HG02884 (cell line): ENCODE data around the gene CD248.

Experiments used
- ATAC-seq: cut with Tn5 transposase; IDR thresholded peaks from one replicate; pipeline ENCODE4 v1.9.1; 2021; ENCODE audit warnings: mild to moderate bottlenecking, moderate library complexity; ENCODE audit not compliant: unreplicated experiment

Gene CD248

GRCh38 chr11:66341502-66342126, 24.8 kb upstream of the CD248 start:
- ATAC-seq = no peak

GRCh38 chr11:66340596-66341501, 24.0 kb upstream of the CD248 start:
- ATAC-seq = no peak

DNA sequence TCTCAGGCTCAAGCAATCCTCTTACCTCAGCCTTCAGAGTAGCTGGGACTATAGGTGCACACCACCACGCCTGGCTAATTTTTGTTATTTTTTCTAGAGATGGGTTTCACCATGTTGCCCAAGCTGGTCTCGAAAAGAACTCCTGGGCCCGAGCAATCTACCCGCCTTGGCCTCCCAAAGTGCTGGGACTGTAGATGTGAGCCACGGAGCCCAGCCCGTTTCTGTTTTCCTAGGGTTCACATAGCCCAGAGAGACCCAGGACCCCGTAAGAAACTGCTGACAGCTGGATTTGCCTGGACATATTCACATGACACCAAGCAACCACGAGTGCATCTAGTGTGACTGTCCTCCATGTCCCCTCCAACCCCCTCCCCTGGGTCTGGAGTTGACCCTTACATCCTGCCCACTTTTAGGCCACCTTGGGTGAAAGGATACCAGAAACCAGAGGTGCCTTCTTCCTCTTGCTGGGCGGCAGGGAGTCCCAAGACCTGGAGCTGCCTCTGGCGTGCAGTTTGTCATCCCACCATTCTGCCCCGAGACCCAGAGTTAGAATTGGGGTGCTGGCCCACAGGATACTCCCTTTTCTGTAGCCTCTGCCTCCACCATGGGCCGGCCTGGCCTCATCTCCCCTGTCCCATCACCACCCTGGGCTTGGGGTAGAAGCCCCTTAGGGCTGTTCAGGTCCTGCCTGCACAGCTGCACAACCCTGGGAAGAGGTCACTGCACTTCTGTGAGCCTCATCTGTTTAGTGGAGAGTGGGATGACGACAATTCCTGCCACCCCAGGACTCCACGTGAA, 23.0 kb upstream of the CD248 start:
- ATAC-seq = no peak

- ATAC-seq = no peak
Measured at GRCh38 chr11:66339162-66339675, 22.4 kb upstream of the CD248 start.

- ATAC-seq = no peak
Measured at GRCh38 chr11:66338276-66339161, 21.7 kb upstream of the CD248 start.

DNA sequence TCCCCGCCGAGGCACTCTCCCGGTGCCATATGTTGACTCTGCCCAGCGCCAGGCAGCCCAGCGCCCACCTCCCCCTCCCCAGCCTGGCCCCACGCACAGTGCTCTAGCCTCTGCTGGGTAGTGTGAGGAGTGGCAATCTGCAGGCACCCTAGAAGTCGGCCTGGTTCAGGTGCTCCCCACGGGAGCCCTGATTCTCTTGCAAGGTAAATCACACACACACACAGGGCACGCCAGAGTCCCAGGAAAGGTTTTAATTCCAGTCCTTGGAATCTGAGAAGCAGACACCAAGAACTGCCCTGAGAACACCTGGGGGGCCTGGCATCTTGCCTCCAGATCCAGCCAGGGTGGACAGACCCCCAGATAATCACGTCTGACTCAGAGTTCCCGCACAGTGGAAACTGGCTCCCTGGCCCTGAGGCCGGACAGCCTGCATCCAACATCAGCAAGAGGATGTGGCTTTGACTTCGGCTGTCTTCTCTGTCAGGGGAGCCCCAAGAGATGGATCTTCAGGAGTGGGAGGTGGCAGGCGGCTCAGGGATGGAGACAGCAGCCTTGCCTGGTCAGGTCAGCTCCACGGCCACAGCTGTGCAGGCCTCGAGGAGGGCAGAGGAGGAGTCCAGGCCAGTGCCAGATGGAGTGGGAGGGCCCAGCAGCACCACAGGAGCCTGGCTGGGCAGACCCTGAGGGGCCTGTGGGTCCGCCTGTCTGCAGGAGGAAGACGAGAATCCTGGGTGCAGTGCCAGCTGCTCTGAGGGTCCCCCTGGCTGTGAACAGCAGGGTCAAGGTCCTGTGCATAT, 20.5 kb upstream of the CD248 start:
- no peak for ATAC-seq

DNA sequence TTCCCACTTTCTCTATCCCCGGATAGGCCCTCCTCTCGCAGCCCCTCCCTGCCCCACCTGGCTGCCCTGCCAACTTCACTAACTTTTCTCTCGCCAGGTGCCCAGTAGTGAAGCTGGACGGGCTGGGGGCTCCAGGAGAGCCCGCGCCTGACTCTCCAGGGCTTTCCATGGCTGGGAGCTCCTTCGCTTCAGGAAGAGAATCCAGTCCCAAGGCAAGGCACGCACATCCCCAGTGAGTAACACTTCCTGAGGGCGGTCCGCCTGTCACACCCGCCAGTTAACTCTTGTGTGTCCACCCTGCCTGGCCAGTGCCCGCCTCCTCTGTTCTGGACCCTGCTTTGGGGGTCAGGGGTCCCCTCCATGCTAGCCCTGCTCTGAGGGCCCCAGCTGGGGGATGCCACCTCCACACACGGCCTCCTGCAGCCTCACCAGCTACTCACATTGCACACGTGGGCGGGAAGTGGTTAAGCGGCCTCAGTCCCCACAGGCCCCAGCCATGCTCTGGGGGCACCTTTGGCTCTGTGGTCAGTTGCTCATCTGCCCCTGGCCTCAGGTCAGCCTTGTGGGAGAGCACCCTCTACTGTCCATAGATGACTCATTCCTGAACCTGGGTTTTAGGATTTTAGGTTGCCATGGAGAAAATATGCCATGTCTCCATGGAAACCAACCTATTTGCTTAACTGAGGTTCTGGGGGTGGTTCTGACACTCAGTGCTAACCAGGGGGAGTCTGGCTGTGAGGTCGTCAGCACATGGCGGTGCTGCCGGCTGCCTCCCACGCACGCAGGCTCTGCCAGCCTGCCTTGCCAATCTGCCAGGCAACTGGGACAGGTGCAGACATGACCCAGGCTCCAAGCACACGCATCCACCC, 19.6 kb upstream of the CD248 start, which contains the start of gene RIN1:
TSS of gene RIN1 (minus strand) at position 201 of the 869 bp plus-strand sequence. CDS start at position 169, 32 bp downstream.
- ATAC-seq = no peak

DNA sequence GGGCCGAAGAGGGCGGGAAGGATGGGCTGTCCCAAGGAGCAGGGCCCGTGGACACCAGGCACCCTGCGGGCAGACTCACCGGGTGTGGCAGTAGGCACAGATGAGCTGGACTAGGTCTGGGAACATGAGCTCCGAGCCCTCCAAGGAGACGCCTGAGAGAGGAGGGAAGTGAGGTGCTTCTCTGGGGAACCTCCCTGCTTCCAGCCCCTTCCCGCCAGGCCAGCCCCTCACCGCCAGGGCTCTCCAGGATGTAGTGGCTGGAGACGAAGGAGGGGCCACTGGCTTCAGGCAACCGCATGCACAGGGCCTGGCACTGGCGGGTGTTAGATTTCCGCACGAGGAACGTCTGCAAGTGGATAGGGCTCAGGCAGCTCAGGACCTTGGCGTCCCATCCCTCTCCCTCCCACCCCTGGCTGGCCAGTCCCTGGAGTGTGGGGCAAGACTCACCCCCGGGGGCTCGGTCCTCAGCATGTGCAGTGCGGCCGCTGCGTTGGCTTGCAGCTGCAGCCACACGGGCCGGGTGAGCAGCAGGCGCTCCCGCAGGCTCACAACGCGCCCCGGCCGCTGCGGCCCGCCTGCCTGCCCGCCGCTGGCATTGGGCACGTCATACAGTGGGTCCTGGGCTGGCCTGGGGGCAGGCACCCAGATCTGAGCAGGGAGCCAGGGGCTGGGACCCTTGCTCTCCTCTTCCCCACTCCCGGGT, 18.8 kb upstream of the CD248 start:
- ATAC-seq = no peak

GRCh38 chr11:66334605-66335442, 18.0 kb upstream of the CD248 start:
- ATAC-seq = no peak

DNA sequence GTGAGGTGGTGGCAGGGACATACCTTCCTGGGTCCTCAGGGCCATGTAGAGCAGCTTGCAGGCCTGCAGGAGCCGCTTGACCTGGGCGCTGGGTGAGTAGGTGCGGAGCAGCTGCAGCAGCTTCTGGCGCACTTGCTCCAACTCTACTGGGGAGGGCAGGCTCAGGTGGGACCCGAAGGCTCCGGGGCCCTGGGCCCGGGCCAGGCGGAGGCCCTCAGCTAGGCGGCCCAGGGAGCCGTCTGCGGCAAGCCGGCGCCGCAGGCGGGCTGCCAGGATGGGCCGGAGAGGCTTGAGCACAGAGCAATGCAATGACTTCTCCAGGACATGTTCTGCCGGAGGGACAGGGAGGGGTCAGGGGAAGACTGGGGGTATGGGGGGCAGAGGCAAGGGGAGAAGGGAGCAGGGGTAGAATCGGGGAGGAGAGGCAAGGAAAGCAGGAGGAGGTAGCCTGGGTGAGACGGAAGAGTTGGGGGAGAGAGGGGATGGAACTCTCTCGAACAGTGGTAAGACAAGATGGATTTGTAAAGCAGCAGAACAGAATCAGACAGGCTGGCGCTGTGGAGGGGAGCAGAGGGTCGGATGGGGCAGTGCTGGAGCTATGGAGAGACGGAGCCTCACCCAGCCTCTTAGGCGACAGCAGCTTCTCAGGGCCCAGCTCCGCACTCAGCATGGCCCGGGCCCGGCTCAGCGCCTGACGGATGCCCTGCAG, 17.2 kb upstream of the CD248 start:
- ATAC-seq = no peak

- ATAC-seq = no peak
Measured at GRCh38 chr11:66333220-66333877, 16.5 kb upstream of the CD248 start.

DNA sequence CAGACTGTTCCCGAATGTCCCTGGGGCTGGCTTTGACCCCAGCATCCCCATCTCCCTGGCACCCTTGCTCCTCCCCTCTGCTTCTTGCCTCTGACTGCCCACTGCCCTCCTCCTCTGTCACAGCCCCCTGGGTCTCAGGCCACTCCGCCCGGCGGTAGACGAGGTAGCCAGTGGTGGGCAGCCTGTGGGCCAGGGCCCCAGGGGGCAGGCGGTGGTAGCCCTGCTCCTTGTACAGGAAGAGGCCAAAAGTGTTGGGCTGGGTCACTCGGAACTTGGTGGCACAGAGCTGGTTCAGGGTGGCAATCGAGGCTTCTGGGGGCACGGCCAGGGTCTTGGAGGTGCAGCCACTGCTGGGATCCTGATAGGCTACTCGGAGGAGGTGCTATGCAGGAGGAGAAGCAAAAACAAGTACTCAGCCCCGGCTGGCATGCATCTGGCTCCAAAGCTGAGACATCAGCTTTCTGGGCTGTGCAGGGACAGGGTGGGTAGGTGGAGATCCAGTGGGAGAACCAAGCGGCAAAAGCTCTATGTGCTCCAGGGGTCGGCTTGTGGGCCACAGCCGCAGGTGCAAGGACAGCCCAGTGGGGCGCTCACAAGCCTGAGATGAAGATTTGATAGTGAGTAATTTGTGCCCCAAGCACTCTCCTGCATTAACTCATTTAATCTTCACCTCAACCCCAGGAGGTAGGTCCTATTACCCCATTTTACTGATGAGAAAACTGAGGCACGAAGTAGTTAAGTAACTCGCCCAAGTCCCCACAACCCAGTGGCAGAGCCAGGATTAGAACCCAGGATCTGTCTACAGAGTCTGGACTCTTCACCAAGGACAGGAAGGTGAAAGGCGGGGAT, 15.8 kb upstream of the CD248 start:
- ATAC-seq = no peak

DNA sequence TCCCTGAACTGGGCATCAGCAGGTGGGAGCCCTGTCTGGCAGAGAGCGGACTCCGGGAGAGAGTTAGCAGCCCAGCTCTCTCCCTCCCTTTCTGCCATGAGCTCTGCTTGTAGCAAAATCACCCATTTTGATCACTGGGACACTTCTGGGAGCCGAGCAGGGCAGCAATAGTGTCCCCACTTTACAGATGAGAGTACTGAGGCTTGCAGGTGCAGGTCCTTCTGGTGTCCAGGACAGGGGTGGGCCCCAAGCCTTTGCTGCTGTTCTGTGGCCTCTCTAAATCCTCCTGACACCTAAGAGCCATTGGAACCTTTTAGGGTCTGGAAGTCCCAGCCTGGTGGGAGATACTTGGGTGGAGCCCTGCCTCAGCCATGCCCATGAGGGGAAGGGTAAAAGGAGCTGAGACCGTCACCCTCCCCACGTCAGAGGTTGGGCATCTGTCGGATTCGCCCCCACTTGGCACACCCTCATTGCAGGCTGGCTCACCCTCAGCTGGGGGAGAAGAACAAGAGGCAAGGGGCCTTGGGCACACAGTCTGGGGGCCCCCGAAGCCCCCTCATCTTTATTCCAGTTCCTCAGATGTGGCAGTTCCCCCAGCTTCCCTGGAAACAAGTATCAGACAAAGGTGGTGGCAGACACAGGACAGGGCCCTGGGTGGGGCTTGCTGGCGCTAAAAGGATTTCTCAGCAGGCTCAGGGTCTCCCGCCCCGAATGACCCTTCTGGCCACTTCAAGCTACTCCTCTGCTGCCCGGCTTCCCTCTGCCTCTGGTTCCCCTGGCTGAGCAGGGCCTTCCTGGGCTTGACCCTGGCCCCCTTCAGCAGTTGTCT, 14.9 kb upstream of the CD248 start:
- ATAC-seq = no peak

DNA sequence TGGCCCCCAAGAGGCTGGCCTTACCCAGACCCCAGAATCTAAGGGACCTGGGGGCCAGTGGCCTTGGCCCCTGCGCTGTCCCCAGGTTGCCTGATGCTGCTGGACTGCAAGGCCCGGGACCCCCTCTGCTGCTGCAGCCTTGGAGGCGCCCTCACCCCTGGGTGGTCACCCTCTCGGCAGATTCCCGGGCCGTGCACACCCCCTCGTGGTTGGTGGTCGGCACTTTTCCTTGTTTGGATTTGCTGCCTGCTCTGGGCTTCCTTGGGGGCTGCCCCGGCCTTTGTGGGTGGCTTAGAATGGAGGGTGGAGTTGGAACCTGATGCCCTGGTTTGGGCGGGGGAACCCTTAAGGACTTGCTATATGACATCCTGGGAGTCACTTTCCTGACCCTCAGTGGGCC, 14.1 kb upstream of the CD248 start:
- ATAC-seq = no peak
